Chondrocyte (in vitro differentiated cells): Measurements from ENCODE around the gene AFF3. TPM values are rescaled to one million over a fixed set of nuclear protein-coding genes. Genes with fewer than 3 reads are reported as not detected.

Experiments used
- DNase-seq: peaks from one replicate; pipeline ENCODE4 v3.0.0; 2021; ENCODE audit warnings: mixed read lengths, low spot score
- H3K27ac Mint-ChIP-seq: one replicate; pipeline ENCODE4 v1.8.0; 2021; ENCODE audit warnings: mild to moderate bottlenecking, moderate library complexity, mixed read lengths; ENCODE audit not compliant: unreplicated experiment
- H3K27me3 Mint-ChIP-seq: 2 replicates; pipeline ENCODE4 v1.8.0; 2021; ENCODE audit warnings: low read depth, mixed read lengths
- H3K36me3 Mint-ChIP-seq: 2 replicates; pipeline ENCODE4 v1.8.0; 2021; ENCODE audit warnings: low read depth, mixed read lengths
- H3K4me1 Mint-ChIP-seq: 2 replicates; pipeline ENCODE4 v1.8.0; 2021; ENCODE audit warnings: low read depth, mild to moderate bottlenecking, mixed read lengths
- H3K4me3 Mint-ChIP-seq: one replicate; pipeline ENCODE4 v1.8.0; 2021; ENCODE audit warnings: mild to moderate bottlenecking, moderate library complexity, mixed read lengths; ENCODE audit not compliant: unreplicated experiment
- H3K9me3 Mint-ChIP-seq: 2 replicates; pipeline ENCODE4 v1.8.0; 2021; ENCODE audit warnings: low read depth, mixed read lengths
- CTCF ChIP-seq: fragments of 200-600 bp; sonication (generic); IDR thresholded peaks from 2 replicates; pipeline ENCODE4 v1.5.0; 2021; ENCODE audit warnings: antibody characterized with exemption, mild to moderate bottlenecking, moderate library complexity
- total RNA-seq: library from RNA; stranded (reverse); gene quantifications from 3 replicates; pipeline ENCODE4 v1.2.1, GENCODE V29; 2021

AFF3 gene
- total RNA-seq, 1 donor from 2014 or later, result 127 TPM

GRCh38 chr2:99622534-99622933 is 519.9 kb downstream of the AFF3 start:
- Mint-ChIP-seq H3K27me3 (no peaks in the 10 kb centered on the region), H3K4me3 (no peak overlapping the region), H3K27ac (peak overlapping the region; percentile 60), H3K9me3 (no peaks in the 10 kb centered on the region), H3K36me3 (no peaks in the 10 kb centered on the region), H3K4me1 (peaks cover 36% of the 10 kb centered on the region)
- no peak for TF ChIP-seq CTCF
- DNase-seq, result no peak

GRCh38 chr2:99621774-99622173 is 520.6 kb downstream of the AFF3 start:
- Mint-ChIP-seq H3K27me3 (no peaks in the 10 kb centered on the region), H3K9me3 (no peaks in the 10 kb centered on the region), H3K36me3 (no peaks in the 10 kb centered on the region), H3K4me3 (no peak overlapping the region), H3K4me1 (peaks cover 36% of the 10 kb centered on the region), H3K27ac (peak overlapping the region; percentile 41)
- TF ChIP-seq CTCF, result no peak
- no peak for DNase-seq

GRCh38 chr2:99621106-99621505 is 521.3 kb downstream of the AFF3 start:
- Mint-ChIP-seq H3K27ac (no peak overlapping the region), H3K27me3 (no peaks in the 10 kb centered on the region), H3K9me3 (no peaks in the 10 kb centered on the region), H3K36me3 (no peaks in the 10 kb centered on the region), H3K4me1 (peaks cover 32% of the 10 kb centered on the region), H3K4me3 (no peak overlapping the region)
- no peak for DNase-seq
- no peak for TF ChIP-seq CTCF

- no peak overlapping the region for H3K27ac Mint-ChIP-seq
Observed at GRCh38 chr2:99619151-99619550, 523.2 kb downstream of the AFF3 start.

GRCh38 chr2:99618579-99619097 is 523.8 kb downstream of the AFF3 start:
- Mint-ChIP-seq H3K9me3 (no peaks in the 10 kb centered on the region), H3K27me3 (no peaks in the 10 kb centered on the region), H3K27ac (no peak overlapping the region), H3K4me1 (peaks cover 40% of the 10 kb centered on the region), H3K4me3 (no peak overlapping the region), H3K36me3 (no peaks in the 10 kb centered on the region)
- DNase-seq, result no peak
- no peak for TF ChIP-seq CTCF

More at GRCh38 chr2:99619151-99619550, 523.2 kb downstream of the AFF3 start:
- Mint-ChIP-seq H3K9me3 (no peaks in the 10 kb centered on the region), H3K4me1 (peaks cover 35% of the 10 kb centered on the region), H3K36me3 (no peaks in the 10 kb centered on the region), H3K27me3 (no peaks in the 10 kb centered on the region), H3K4me3 (no peak overlapping the region)
- DNase-seq, result no peak
- TF ChIP-seq CTCF, result no peak
